ENCODE results near the gene TMEM98.

GRCh38 chr17:32928586-32929535 lies 908 bp downstream of the TMEM98 start:
- no peak for TF ChIP-seq CTCF (conservative IDR thresholded peaks at IDR 0.05; ENCODE audit: low read depth, low read length)
- TF ChIP-seq ELK1 (IDR thresholded peaks at IDR 0.05; ENCODE audit: borderline replicate concordance, low read depth, low read length) = no peak
- no peak for TF ChIP-seq POLR2A (IDR thresholded peaks at IDR 0.05; ENCODE audit: low read depth, low read length)
- TF ChIP-seq RFX5 (IDR thresholded peaks at IDR 0.05; ENCODE audit: low read depth, low read length) = no peak
- TF ChIP-seq SMC3 (IDR thresholded peaks at IDR 0.05; ENCODE audit: low read depth, low read length) = no peak
- TF ChIP-seq RCOR1 (IDR thresholded peaks at IDR 0.05; ENCODE audit: insufficient replicate concordance, low read length) = no peak
- TF ChIP-seq BHLHE40 (IDR thresholded peaks at IDR 0.05; ENCODE audit: low read depth, low read length) = no peak
- TF ChIP-seq USF2 (IDR thresholded peaks at IDR 0.05; ENCODE audit: low read depth, low read length) = no peak

Data from IMR-90 (cell line).